GM12873 (cell line): ENCODE measurements around the gene TLE1.

Experiments
- TF ChIP-seq, protein P1 (sequence below): IDR thresholded peaks from 2 replicates; pipeline ENCODE4 v1.5.1; 2012; ENCODE audit warnings: low read depth, mild to moderate bottlenecking, moderate library complexity, low read length, control low read depth; ENCODE audit not compliant: insufficient read depth; ENCODE audit errors: missing control alignments

TLE1 gene

DNA sequence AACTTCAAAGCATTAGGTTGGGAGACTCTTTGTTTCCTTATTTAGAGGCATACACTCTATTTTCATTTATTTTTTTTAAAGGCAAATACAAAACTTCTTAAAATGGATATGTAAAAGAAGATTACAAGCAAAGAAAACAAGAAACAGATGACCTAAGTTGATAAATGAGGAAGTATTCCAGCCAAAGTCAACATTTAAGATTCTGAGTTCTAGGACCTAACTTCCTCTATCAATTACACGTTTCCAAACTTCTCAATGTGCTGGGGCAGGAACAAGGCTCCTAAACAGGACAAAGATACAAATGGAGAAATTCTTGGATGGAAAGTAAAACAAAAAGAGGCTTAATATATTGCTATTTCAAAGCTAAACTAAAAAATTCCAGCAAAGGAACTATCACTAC lies 89.5 kb downstream of the TLE1 start:
- TF ChIP-seq, protein P1, sequence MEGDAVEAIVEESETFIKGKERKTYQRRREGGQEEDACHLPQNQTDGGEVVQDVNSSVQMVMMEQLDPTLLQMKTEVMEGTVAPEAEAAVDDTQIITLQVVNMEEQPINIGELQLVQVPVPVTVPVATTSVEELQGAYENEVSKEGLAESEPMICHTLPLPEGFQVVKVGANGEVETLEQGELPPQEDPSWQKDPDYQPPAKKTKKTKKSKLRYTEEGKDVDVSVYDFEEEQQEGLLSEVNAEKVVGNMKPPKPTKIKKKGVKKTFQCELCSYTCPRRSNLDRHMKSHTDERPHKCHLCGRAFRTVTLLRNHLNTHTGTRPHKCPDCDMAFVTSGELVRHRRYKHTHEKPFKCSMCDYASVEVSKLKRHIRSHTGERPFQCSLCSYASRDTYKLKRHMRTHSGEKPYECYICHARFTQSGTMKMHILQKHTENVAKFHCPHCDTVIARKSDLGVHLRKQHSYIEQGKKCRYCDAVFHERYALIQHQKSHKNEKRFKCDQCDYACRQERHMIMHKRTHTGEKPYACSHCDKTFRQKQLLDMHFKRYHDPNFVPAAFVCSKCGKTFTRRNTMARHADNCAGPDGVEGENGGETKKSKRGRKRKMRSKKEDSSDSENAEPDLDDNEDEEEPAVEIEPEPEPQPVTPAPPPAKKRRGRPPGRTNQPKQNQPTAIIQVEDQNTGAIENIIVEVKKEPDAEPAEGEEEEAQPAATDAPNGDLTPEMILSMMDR, result no peak

DNA sequence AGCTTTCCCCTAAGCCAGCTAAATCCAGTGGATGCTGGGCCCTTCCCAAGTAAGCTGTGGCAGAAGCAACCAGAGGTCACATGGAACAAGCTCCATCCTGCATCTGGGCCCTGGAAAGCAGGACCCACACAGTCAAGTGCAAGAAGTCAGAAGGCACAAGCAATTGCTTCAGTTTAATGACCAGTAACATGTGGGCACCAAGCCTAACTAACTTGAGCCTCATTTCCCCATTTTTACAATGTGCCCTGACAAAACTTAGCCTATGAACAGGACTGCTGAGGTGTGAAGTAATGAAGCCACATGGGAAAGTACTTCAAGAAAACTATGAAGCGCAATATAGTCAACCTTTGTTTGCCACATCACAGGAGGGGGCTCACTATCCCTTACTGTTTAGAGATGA lies 90.5 kb downstream of the TLE1 start:
- TF ChIP-seq, protein P1, result no peak

DNA sequence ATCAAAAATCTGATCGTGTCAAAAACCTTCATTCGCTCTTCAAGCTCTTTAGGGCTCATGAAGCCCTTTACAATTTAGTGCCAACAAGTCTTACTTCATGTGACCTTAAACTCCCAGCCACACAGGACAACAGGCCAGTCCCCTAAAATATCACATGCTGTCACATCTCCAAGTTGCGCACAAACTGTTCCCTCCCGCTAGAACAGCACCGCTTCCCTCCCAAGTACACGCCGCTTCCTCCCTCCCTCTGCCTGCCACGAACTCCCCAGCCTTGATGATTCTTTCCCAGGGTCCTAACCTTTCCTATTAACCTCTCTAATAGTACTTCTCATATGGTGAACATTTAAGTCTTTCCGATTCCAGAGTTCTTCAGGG lies 91.2 kb downstream of the TLE1 start:
- TF ChIP-seq, protein P1, result no peak

DNA sequence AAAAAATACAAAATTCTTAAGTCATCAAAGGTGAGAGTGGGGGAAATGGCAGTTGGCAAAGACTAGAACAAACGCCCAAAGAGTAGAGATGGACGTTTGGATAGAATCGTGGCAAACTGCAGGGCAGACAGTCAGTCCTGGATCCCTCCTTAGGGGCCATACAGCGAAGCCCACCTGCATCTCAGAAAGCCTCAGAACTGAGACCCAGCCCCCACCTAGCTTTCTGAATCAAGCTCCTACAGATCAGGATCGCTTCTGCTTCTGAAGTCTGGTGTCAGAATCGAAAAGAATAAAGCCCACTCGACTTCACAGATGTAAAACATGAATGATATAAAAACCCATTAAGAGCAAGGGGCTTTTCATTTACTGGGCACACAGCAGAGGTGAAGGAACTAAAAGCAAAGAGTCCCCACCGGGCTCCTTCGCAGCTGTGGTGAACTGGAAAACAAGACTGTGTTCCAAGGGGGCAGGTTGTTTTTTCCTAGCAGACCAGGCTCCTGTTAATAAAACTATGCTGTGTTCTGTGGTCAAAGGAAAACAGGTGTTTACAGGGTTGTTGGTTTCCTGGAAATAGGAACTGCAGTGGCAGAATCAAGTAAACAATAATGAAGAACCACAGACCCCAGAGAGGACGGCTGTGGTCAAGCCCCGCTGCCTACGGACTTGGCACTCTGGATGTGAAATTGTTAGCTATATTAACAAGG lies 91.8 kb downstream of the TLE1 start:
- TF ChIP-seq, protein P1, result no peak

DNA sequence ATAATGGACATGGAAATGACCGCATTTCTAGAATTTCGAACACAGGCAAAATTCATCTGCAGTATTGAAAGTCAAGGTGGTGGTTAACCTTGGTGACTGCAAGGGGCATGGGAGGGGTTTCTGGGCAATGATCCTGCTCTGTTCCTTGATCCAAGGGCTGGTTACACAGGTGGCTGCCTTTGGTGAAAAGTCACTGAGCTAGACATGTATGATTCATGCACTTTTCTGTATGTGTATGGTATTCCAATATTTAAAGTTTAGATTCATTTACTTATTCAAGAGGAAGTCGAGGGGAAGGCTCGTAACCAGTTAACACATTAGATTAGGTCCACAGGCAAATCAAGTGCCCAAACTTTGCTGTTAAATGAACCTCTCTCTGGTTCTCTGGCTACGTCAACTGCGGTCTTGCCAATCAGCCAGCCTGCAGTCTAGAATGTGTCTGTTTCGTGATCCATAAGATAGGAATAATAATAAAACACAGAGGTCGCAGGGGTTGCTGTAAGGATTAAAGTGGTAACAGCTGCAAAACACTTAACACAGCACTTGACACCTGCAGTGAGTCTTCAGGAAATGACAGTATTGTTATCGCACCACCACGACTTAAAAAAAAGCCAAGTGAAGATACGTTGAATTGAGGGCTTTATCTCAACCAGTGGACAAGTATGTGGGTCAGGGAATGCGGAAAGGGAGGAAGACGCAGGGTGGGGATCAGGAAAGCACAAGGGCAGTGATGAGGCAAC lies 92.5 kb downstream of the TLE1 start:
- TF ChIP-seq, protein P1, result no peak

DNA sequence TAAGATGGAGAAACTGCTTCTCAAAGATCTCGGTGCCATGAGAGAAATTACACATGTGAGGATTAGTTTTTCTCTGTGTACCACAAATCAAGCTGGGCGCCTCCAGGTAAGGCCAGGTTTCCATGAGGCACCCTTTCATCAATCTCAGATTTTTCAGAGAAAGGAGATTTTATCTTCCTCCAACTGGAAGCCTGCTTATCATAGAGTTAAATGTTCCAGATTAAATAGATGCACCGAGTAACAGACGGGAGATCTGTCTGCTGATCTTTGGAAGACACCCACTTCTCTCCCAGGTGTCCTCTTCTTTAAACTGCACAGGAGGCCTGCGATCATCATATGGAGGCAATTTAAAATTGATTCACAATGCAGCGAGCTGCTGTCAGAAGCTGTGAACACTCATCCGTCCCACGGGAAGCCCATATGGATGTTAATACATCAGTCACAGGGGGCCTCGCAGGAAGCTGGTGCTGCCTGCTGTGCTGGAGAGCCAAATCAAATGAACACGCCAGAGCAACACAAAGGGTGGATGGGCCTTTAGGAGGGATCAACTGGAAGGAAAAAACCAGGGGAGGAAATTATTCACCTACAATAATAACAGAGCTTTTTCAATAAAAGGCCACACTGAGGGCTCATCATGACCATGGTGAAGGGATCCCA lies 93.3 kb downstream of the TLE1 start:
- TF ChIP-seq, protein P1, result no peak

DNA sequence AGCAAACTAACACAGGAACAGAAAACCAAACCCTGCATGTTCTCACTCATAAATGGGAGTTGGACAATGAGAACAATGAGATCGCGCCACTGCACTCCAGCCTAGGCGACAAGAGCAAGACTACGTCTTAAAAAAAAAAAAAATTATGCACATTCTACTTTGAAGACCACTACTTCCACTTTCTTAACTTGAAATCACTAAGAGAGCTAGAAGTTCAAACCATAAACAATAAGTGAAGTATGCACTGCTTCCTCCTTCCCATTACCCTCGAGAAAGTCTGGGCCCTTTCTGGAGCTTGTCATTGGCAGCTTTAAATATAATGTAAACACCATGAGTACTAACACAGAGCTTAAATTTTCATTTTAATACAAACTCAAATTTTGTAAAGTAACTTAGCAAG lies 94.9 kb downstream of the TLE1 start:
- TF ChIP-seq, protein P1, result no peak
